Stimulated activated CD8-positive, alpha-beta memory T cell treated with anti-CD3 and anti-CD28 coated beads, Interleukin-7, amount 100 ng/mL, for 4 hours (primary cell): ENCODE data around the gene EIF4EBP3.

Source experiments
- DNase-seq, 2 donors: peaks; one replicate each; pipeline ENCODE4 v3.0.0-alpha.2; 2020; ENCODE audit warnings: low read depth in 2 of 2

EIF4EBP3 gene

GRCh38 chr5:140557136-140557805 is 9.8 kb downstream of the EIF4EBP3 start, which contains the start of gene SRA1:
Gene SRA1 (minus strand): TSS chr5:140557473. CDS start chr5:140557452, 21 bp downstream.
- DNase-seq = peak; percentile 64 to 78

GRCh38 chr5:140557965-140558364 is 10.5 kb downstream of the EIF4EBP3 start:
- no peak for DNase-seq

- no peak for DNase-seq
Observed at GRCh38 chr5:140558542-140558941, 11.1 kb downstream of the EIF4EBP3 start.

GRCh38 chr5:140560227-140560626 is 12.8 kb downstream of the EIF4EBP3 start:
- DNase-seq = no peak

- DNase-seq = no peak
Observed at GRCh38 chr5:140561753-140562523, 14.5 kb downstream of the EIF4EBP3 start.

- no peak for DNase-seq
Observed at GRCh38 chr5:140563596-140563995, 16.1 kb downstream of the EIF4EBP3 start.

- peak; percentile 96 to 98 for DNase-seq
Observed at GRCh38 chr5:140564196-140565023, 16.9 kb downstream of the EIF4EBP3 start, which contains the start of the genes APBB3 and SLC35A4. Gene APBB3 (minus strand): TSS chr5:140564598. CDS start chr5:140564245, 353 bp downstream. Gene SLC35A4 (plus strand): TSS chr5:140564828. CDS start chr5:140567170, 2,342 bp downstream.

- no peak for DNase-seq
Observed at GRCh38 chr5:140565024-140565779, 17.7 kb downstream of the EIF4EBP3 start.

- no peak for DNase-seq
Observed at GRCh38 chr5:140565780-140566095, 18.3 kb downstream of the EIF4EBP3 start.

- no peak for DNase-seq
Observed at GRCh38 chr5:140566665-140567064, 19.2 kb downstream of the EIF4EBP3 start.

- no peak for DNase-seq
Observed at GRCh38 chr5:140567136-140567818, 19.8 kb downstream of the EIF4EBP3 start.

- DNase-seq = no peak
Observed at GRCh38 chr5:140567871-140568270, 20.4 kb downstream of the EIF4EBP3 start.

- no peak for DNase-seq
Observed at GRCh38 chr5:140568443-140569063, 21.1 kb downstream of the EIF4EBP3 start.

GRCh38 chr5:140569197-140569596 is 21.7 kb downstream of the EIF4EBP3 start:
- DNase-seq = no peak

- no peak for DNase-seq
Observed at GRCh38 chr5:140570058-140570457, 22.6 kb downstream of the EIF4EBP3 start.

- DNase-seq = no peak
Observed at GRCh38 chr5:140570488-140570887, 23.0 kb downstream of the EIF4EBP3 start.

GRCh38 chr5:140571105-140571504 is 23.6 kb downstream of the EIF4EBP3 start:
- no peak for DNase-seq

GRCh38 chr5:140573683-140574082 is 26.2 kb downstream of the EIF4EBP3 start:
- DNase-seq = no peak

GRCh38 chr5:140574165-140574564 is 26.7 kb downstream of the EIF4EBP3 start:
- DNase-seq = no peak

GRCh38 chr5:140575309-140575708 is 27.8 kb downstream of the EIF4EBP3 start:
- no peak for DNase-seq
